A673 (cell line): ENCODE results near the gene SNX27. TPM values are rescaled to one million over a fixed set of nuclear protein-coding genes. Genes with fewer than 3 reads are reported as not detected.
"Not testable (repeated sequence)": the region's sequence is repeated elsewhere in the genome, so short reads cannot be mapped to it uniquely, and the experiment has no call there.

ENCODE experiments used
- BruUV-seq: library from RNA; stranded (reverse); fragments of 400-500 nt; replicated peaks from 2 replicates; lab custom pipeline; 2021; lab: Mats Ljungman, UMichigan
- CTCF ChIA-PET: fragments of 300-600 bp; sonication (Branson Sonifier 250); formaldehyde crosslinking; loops from one replicate; lab custom pipeline; 2022; ENCODE audit warnings: antibody characterized with exemption; lab: Charles Lee
- POLR2A ChIA-PET: fragments of 300-600 bp; sonication (Branson Sonifier 250); formaldehyde crosslinking; loops from one replicate; lab custom pipeline; 2022; ENCODE audit warnings: antibody characterized with exemption; ENCODE audit not compliant: low non-redundant PET; lab: Charles Lee
- DNase-seq: peaks from one replicate; pipeline ENCODE4 v3.0.0-alpha.2; 2015; ENCODE audit warnings: low spot score
- H3K27ac ChIP-seq: fragments of 200-600 bp; sonication (generic); 2 replicates; pipeline ENCODE4 v1.5.1; 2016; ENCODE audit warnings: mixed run types, low read depth, mild to moderate bottlenecking, mixed read lengths, antibody characterized with exemption, low read length; ENCODE audit not compliant: poor library complexity, severe bottlenecking
- H3K27me3 ChIP-seq: fragments of 200-600 bp; sonication (generic); replicated peaks from 2 replicates; pipeline ENCODE4 v1.6.1; 2017; ENCODE audit warnings: mixed run types, low read depth, mild to moderate bottlenecking, mixed read lengths, antibody characterized with exemption, low read length; ENCODE audit not compliant: insufficient read depth, poor library complexity
- H3K36me3 ChIP-seq: fragments of 200-600 bp; sonication (generic); 2 replicates; pipeline ENCODE4 v1.6.1; 2016; ENCODE audit warnings: mixed run types, mild to moderate bottlenecking, mixed read lengths, antibody characterized with exemption, low read length; ENCODE audit not compliant: insufficient read depth, poor library complexity, severe bottlenecking
- H3K4me1 ChIP-seq: fragments of 200-600 bp; sonication (generic); 2 replicates; pipeline ENCODE4 v1.6.1; 2017; ENCODE audit warnings: mixed run types, mild to moderate bottlenecking, mixed read lengths, antibody characterized with exemption, low read length; ENCODE audit not compliant: insufficient read depth, poor library complexity, severe bottlenecking
- H3K4me3 ChIP-seq: fragments of 200-600 bp; sonication (generic); 2 replicates; pipeline ENCODE4 v1.5.1; 2016; ENCODE audit warnings: low read depth, mixed run types, mild to moderate bottlenecking, mixed read lengths, low read length; ENCODE audit not compliant: poor library complexity, severe bottlenecking
- H3K9me3 ChIP-seq: fragments of 200-600 bp; sonication (generic); 2 replicates; pipeline ENCODE4 v1.6.1; 2016; ENCODE audit warnings: mixed run types, low read depth, mild to moderate bottlenecking, mixed read lengths, antibody characterized with exemption, low read length; ENCODE audit not compliant: poor library complexity, severe bottlenecking
- CTCF ChIP-seq: fragments of 300-800, 200-600 bp; sonication (generic); conservative IDR thresholded peaks from 2 replicates; pipeline ENCODE4 v1.5.1; 2017; ENCODE audit warnings: low read depth, mild to moderate bottlenecking, antibody characterized with exemption, low read length, moderate library complexity, mixed read lengths
- EZH2 ChIP-seq: fragments of 200-600 bp; sonication (generic); IDR thresholded peaks from 2 replicates; pipeline ENCODE4 v1.6.1; 2017; ENCODE audit warnings: borderline replicate concordance, low read depth, mild to moderate bottlenecking, mixed read lengths, antibody characterized with exemption, low read length; ENCODE audit not compliant: poor library complexity, severe bottlenecking
- intact Hi-C: fragments of 100-400 bp; cut with micrococcal nuclease; formaldehyde crosslinking; loops from one replicate; pipeline ENCODE4 v1.10.0; 2022; ENCODE audit not compliant: unreplicated experiment
- total RNA-seq: library from RNA; stranded (reverse); gene quantifications from 2 replicates; pipeline ENCODE4 v1.2.3, GENCODE V29; 2021

The SNX27 gene
- total RNA-seq, 1 experiment from 2014 or later, result 45.9 TPM

DNA sequence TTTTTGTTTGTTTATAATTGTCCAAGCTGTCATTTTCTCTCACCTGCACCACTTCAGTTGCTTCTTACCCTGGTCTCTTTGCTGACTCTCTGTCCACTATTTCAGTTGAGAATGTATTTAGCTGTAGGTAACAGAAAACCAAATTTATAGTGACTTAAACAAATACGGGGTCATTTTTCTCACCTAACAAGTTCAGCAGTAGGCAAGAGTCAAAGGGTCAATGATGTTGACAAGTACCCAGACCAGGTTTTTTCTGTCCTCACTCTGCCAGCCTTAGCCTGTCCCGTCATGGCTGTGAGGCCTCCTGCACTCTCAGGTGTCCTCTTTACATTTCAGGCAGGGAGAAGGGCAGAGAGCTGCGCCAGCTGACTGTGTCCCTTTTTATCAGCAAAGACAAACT, 121.3 kb downstream of the SNX27 start:
- Histone ChIP-seq H3K27ac (no peak overlapping the region), H3K4me3 (no peak overlapping the region), H3K9me3 (peaks cover 7% of the 10 kb centered on the region), H3K27me3 (peaks cover 17% of the 10 kb centered on the region), H3K4me1 (no peaks in the 10 kb centered on the region), H3K36me3 (no peaks in the 10 kb centered on the region)
- TF ChIP-seq CTCF, result no peak
- no TSS peak for BruUV-seq
- ChIA-PET CTCF (no interaction called here), POLR2A (no interaction called here)
- DNase-seq, result no peak
- intact Hi-C loops, result no loop called here

DNA sequence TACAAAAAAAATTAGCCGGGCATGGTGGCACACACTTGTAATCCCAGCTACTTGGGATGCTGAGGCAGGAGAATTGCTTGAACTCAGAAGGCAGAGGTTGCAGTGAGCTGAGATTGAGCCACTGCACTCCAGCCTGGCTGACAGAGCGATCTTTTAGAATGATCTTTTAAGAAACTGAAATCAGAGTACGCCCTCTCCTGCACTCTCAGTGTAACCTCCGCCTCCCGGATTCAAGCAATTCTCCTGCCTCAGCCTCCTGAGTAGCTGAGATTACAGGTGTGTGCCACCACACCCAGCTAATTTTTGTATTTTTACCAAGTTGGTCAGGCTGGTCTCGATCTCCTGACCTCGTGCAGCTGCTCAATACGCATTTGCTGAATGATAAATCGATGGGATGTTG, 122.1 kb downstream of the SNX27 start:
- POLR2A ChIA-PET, H3K4me3 ChIP-seq, H3K36me3 ChIP-seq, H3K27ac ChIP-seq, H3K27me3 ChIP-seq, H3K4me1 ChIP-seq, BruUV-seq, DNase-seq, H3K9me3 ChIP-seq: not testable (repeated sequence)
- CTCF ChIA-PET, result interaction anchor here (0.9 kb wide), 1 partner anchor 433 kb away, joined by 3 read pairs; no protein-coding TSS in a partner anchor
- intact Hi-C loops, result loop anchor here (2.0 kb wide), 3 partner anchors 199 to 433 kb away; no protein-coding TSS in a partner anchor

DNA sequence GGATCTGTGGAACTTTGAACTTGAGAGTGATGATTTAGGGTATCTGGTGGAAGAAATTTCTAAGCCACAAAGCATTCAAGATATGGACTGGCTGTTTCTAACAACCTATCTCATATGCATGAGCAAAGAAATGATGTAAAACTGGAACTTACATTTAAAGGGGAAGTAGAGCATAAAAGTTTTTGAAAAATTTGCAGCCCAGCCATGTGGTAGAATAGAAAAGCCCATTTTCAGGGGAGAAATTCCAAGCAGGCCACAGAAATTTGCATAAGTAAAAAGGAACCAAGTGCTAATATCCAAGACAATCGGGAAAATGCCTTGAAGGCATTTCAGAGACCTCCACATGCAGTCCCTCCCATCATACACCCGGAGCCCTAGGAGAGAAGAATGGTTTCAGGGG, 125.2 kb downstream of the SNX27 start:
- CTCF ChIA-PET, result no interaction called here
- Histone ChIP-seq H3K27me3 (peaks cover 13% of the 10 kb centered on the region), H3K36me3 (no peaks in the 10 kb centered on the region), H3K4me1 (no peaks in the 10 kb centered on the region), H3K27ac (no peak overlapping the region), H3K4me3 (no peak overlapping the region), H3K9me3 (peaks cover 7% of the 10 kb centered on the region)
- no TSS peak for BruUV-seq
- POLR2A ChIA-PET, result no interaction called here
- intact Hi-C loops, result loop anchor here (5.0 kb wide), 1 partner anchor 145 kb away; no protein-coding TSS in a partner anchor
- no peak for TF ChIP-seq CTCF
- TF ChIP-seq EZH2, result no peak
- no peak for DNase-seq

DNA sequence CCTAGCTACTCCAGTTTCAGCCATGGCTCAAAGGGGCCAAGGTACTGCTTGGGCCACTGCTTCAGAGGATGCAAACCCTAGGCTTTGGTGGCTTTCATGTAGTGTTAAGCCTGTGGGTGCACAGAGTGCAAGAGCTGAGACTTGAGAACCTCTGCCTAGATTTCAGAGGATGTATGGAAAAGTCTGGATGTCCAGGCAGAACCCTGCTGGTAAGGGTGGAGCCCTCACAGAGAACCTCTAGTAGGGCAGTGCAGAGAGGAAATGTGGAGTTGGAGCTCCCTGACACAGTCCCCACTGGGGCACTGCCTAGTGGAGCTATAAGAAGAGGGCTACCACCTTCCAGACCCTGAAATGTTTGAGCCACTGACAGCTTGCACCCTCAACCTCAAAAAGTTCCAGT, 125.6 kb downstream of the SNX27 start:
- intact Hi-C loops, result loop anchor here (5.0 kb wide), 1 partner anchor 145 kb away; no protein-coding TSS in a partner anchor
- Histone ChIP-seq H3K4me1 (no peaks in the 10 kb centered on the region), H3K36me3 (no peaks in the 10 kb centered on the region), H3K27ac (no peak overlapping the region), H3K9me3 (peaks cover 7% of the 10 kb centered on the region), H3K4me3 (no peak overlapping the region), H3K27me3 (peaks cover 16% of the 10 kb centered on the region)
- TF ChIP-seq EZH2 (no peak), CTCF (no peak)
- POLR2A ChIA-PET, result no interaction called here
- no peak for DNase-seq
- BruUV-seq, result no TSS peak
- CTCF ChIA-PET, result interaction anchor here (0.6 kb wide), 1 partner anchor 272 kb away, joined by 3 read pairs; no protein-coding TSS in a partner anchor
